ENCODE results near the gene KANTR. TPM values are rescaled to one million over a fixed set of nuclear protein-coding genes. Genes with fewer than 3 reads are reported as not detected.
A peak's percentile ranks its signal among the peaks of the same experiment; 100 is the strongest.

Gene KANTR
- total RNA-seq, 1 donor from 2014 or later = 9.2 TPM

DNA sequence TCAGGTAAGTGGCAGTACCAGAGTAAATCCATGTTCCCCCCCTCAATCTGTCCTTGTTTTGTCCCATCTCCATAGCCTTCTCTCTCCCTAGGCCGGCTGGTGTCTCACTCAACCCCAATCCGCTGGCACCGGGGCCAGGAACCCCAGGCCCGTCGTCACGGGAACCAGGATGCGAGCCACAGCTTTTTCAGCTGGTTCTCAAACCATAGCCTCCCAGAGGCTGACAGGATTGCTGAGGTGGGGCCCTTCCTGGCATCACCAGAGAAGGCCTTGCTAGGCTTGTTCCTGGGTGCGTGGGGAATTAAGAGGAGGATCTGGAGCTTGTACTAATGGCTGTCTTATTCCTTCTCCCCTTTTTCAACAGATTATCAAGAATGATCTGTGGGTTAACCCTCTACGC is 9.1 kb upstream of the KANTR start:
- peaks cover 1% of the 10 kb centered on the region for H3K27me3 Mint-ChIP-seq (ENCODE audit: insufficient read depth)
- peaks cover 45% of the 10 kb centered on the region for H3K4me1 Mint-ChIP-seq (ENCODE audit: low read depth)
- intact Hi-C loops (cut with micrococcal nuclease) = loop anchor here (5.0 to 10.0 kb wide), 2 partner anchors 602 to 1360 kb away; partner anchors contain the start of genes HUWE1 and TSR2

DNA sequence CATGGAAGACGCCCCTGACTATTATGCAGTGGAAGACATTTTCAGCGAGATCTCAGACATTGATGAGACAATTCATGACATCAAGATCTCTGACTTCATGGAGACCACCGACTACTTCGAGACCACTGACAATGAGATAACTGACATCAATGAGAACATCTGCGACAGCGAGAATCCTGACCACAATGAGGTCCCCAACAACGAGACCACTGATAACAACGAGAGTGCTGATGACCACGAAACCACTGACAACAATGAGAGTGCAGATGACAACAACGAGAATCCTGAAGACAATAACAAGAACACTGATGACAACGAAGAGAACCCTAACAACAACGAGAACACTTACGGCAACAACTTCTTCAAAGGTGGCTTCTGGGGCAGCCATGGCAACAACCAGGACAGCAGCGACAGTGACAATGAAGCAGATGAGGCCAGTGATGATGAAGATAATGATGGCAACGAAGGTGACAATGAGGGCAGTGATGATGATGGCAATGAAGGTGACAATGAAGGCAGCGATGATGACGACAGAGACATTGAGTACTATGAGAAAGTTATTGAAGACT is 8.2 kb upstream of the KANTR start:
- Mint-ChIP-seq H3K36me3 (ENCODE audit: low read depth) (peaks cover 30% of the 10 kb centered on the region), H3K27me3 (ENCODE audit: insufficient read depth) (peaks cover 1% of the 10 kb centered on the region), H3K4me3 (no peak overlapping the region), H3K27ac (peak overlapping the region; percentile 81), H3K4me1 (ENCODE audit: low read depth) (peaks cover 45% of the 10 kb centered on the region), H3K9me3 (no peaks in the 10 kb centered on the region)
- DNase-seq (ENCODE audit: low spot score) = no peak
- intact Hi-C loops (cut with micrococcal nuclease) = loop anchor here (10.0 kb wide), 1 partner anchor 1359 kb away; the partner anchor contains the start of gene TSR2

More for the DNA sequence above, 9.1 kb upstream of the KANTR start:
- DNase-seq (ENCODE audit: low spot score) = no peak
- H3K36me3 Mint-ChIP-seq (ENCODE audit: low read depth) = peaks cover 30% of the 10 kb centered on the region
- H3K4me3 Mint-ChIP-seq = no peak overlapping the region
- H3K9me3 Mint-ChIP-seq = no peaks in the 10 kb centered on the region
- no peak overlapping the region for H3K27ac Mint-ChIP-seq

DNA sequence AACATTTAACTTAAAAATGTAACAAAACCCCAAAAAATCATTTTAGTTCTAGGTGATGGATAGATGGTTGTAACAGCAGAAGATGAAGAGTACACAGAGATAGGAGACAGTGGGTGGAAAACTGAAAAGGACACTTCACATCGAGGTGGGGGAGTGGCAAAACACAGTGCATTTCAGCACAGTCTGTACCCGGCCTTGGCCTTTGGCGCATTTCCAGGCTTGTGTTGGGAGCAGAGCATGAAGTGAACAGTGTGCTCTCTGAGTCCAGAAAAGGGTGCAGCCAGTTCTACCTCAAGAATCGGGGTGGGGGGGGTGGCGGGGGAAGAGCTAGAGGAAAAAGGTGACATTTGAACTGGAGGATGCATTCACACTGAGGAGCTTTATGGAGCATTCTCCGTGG is 7.5 kb upstream of the KANTR start:
- peaks cover 30% of the 10 kb centered on the region for H3K36me3 Mint-ChIP-seq (ENCODE audit: low read depth)
- no peak for DNase-seq (ENCODE audit: low spot score)
- intact Hi-C loops (cut with micrococcal nuclease) = loop anchor here (10.0 kb wide), 1 partner anchor 1358 kb away; the partner anchor contains the start of gene TSR2

DNA sequence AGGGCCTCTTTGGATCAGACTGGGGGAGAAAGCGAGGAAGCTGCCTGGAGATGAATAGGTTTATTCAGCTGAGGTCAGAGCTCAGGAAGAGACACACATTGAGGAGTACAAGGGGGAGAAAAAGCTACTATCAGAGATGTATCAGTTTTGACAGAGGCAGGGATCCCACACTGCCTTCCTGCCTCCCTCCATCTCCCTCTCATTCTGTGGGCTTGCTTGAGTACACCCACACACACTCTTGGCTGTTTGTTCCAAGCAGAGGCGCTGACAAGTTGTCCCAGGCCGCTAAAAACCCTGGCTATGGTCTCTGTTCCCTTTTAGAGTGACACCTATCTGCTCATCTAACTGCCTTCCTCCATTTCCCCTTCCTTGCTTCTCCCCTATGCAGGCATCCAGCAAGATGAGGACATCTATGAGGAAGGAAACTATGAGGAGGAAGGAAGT is 6.5 kb upstream of the KANTR start:
- Mint-ChIP-seq H3K9me3 (no peaks in the 10 kb centered on the region), H3K4me1 (ENCODE audit: low read depth) (peaks cover 45% of the 10 kb centered on the region), H3K27me3 (ENCODE audit: insufficient read depth) (peaks cover 1% of the 10 kb centered on the region), H3K36me3 (ENCODE audit: low read depth) (peaks cover 30% of the 10 kb centered on the region), H3K4me3 (peak overlapping the region; percentile 57), H3K27ac (peak overlapping the region; percentile 4)
- no peak for DNase-seq (ENCODE audit: low spot score)
- intact Hi-C loops (cut with micrococcal nuclease) = loop anchor here (10.0 kb wide), 1 partner anchor 1357 kb away; the partner anchor contains the start of gene TSR2

More for the DNA sequence above, 7.5 kb upstream of the KANTR start:
- Mint-ChIP-seq H3K4me1 (ENCODE audit: low read depth) (peaks cover 45% of the 10 kb centered on the region), H3K27me3 (ENCODE audit: insufficient read depth) (peaks cover 1% of the 10 kb centered on the region), H3K4me3 (no peak overlapping the region), H3K9me3 (no peaks in the 10 kb centered on the region), H3K27ac (no peak overlapping the region)

DNA sequence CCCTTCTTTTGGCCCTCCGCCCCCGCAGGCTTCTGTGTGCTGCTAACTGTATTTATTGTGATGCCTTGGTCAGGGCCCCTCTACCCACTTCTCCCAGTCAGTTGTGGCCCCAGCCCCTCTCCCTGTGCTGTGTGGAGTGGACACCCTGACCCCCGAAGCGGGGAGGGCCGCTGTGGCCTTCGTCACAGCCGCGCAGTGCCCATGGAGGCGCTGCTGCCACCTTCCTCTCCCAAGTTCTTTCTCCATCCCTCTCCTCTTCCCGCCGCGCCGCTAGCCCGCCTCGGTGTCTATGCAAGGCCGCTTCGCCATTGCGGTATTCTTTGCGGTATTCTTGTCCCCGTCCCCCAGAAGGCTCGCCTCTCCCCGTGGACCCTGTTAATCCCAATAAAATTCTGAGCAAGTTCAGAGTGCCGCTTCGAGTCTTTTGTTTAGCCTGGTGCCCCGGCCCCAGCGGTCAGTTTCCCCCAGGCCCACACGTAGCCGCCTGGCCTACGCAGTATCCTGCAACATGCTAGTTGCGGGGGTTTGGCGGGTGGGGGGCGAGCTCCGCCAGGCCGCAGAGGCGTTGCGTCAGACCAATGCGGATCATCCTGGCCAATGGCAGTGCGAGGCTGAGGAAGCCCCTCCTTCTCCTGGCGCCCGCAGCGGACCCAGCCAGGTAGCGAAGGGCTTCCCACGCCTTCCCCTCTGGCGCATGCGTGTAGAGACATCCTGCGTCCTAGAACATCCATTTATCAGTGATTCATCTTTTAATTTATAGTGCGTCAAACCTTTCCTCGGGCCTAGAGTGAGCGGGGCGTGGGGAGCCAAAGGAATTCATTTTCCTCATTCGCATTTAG is 5.6 kb upstream of the KANTR start:
- peaks cover 44% of the 10 kb centered on the region for H3K4me1 Mint-ChIP-seq (ENCODE audit: low read depth)
- peak; percentile 59 for DNase-seq (ENCODE audit: low spot score)
- H3K9me3 Mint-ChIP-seq = no peaks in the 10 kb centered on the region
- peak overlapping the region; percentile 85 for H3K4me3 Mint-ChIP-seq
- intact Hi-C loops (cut with micrococcal nuclease) = loop anchor here (10.0 kb wide), 1 partner anchor 1356 kb away; the partner anchor contains the start of gene TSR2
- peaks cover 1% of the 10 kb centered on the region for H3K27me3 Mint-ChIP-seq (ENCODE audit: insufficient read depth)
- peaks cover 28% of the 10 kb centered on the region for H3K36me3 Mint-ChIP-seq (ENCODE audit: low read depth)
- H3K27ac Mint-ChIP-seq = peak overlapping the region; percentile 84

GRCh38 chrX:53089224-53089842 is 4.6 kb upstream of the KANTR start:
- peak overlapping the region; percentile 85 for H3K4me3 Mint-ChIP-seq
- peak overlapping the region; percentile 84 for H3K27ac Mint-ChIP-seq
- peaks cover 21% of the 10 kb centered on the region for H3K36me3 Mint-ChIP-seq (ENCODE audit: low read depth)
- no peak for DNase-seq (ENCODE audit: low spot score)
- no peaks in the 10 kb centered on the region for H3K9me3 Mint-ChIP-seq
- H3K4me1 Mint-ChIP-seq (ENCODE audit: low read depth) = peaks cover 34% of the 10 kb centered on the region
- peaks cover 1% of the 10 kb centered on the region for H3K27me3 Mint-ChIP-seq (ENCODE audit: insufficient read depth)
- intact Hi-C loops (cut with micrococcal nuclease) = loop anchor here (1.0 to 10.0 kb wide), 2 partner anchors 18 to 1355 kb away; partner anchors contain the start of gene TSR2

DNA sequence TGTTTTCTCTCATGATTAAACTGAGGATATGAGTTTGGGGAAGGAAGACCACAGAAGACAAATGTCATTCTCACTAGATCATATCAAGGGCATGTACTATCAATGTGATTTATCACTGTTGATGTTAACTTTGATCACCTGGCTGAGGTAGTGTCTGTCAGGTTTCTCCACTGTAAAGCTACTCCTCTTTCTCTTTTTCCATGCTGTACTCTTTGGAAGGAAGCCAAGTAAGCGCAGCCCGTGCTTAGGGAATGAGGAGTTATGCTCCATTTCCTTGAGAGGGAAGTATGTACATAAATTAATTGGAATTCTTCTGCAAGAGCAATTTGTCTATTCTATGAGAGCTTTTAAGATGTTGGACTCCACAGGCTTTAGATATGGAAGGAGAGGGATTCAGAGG is 4.0 kb upstream of the KANTR start:
- Mint-ChIP-seq H3K27ac (no peak overlapping the region), H3K4me1 (ENCODE audit: low read depth) (peaks cover 35% of the 10 kb centered on the region), H3K27me3 (ENCODE audit: insufficient read depth) (peaks cover 1% of the 10 kb centered on the region), H3K9me3 (no peaks in the 10 kb centered on the region), H3K4me3 (no peak overlapping the region), H3K36me3 (ENCODE audit: low read depth) (peaks cover 16% of the 10 kb centered on the region)
- intact Hi-C loops (cut with micrococcal nuclease) = loop anchor here (1.0 to 10.0 kb wide), 4 partner anchors 19 to 1355 kb away; partner anchors contain the start of genes MAGED1, RIBC1, SMC1A and TSR2
- no peak for DNase-seq (ENCODE audit: low spot score)

DNA sequence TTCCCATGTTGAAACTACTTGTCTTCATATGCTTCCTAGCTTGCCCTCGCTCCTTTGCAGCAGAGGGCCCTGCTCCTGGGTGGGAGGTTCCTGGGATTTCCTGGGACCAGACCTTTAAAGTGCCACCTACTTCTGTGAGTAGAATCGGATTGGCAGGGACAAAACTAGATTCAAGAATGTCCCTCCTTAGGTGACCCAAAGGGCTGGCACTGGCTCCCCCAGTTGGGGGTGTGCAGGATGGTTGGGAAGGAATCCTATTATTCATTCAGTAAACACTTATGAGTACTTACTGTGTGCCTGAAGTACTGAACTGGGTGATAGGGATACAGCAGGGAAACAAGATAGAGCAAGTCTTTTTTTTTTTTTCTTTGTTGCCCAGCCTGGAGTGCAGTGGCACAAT is 2.6 kb upstream of the KANTR start:
- Mint-ChIP-seq H3K9me3 (no peaks in the 10 kb centered on the region), H3K27me3 (ENCODE audit: insufficient read depth) (peaks cover 1% of the 10 kb centered on the region), H3K4me1 (ENCODE audit: low read depth) (peaks cover 38% of the 10 kb centered on the region), H3K36me3 (ENCODE audit: low read depth) (peaks cover 4% of the 10 kb centered on the region), H3K4me3 (no peak overlapping the region), H3K27ac (no peak overlapping the region)
- DNase-seq (ENCODE audit: low spot score) = no peak
- intact Hi-C loops (cut with micrococcal nuclease) = loop anchor here (5.0 kb wide), 2 partner anchors 331 to 1199 kb away; partner anchors contain the start of genes MAGED1, RIBC1 and SMC1A

DNA sequence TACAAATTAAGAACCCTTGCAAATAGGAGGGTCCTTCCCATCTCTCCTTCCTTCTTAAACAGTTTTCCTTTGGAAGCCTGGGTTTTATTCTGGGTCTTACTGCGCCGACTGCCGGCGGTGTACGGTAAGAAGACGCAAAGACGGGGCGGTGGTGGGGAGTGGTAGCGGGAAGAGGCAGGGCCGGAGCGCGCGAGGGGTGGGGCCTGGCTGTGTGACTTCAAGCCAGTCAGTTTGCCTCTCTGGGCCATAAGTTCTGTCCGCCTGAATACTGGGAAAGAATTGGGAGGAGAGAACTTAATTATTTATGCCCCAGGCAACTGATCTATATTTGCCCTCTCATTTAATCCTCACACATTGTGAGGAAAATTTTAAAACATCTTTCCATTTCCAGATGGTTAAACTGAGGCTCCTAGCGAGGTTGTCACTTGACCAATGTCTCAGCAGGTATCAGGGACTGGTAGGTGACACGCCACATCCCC is 726 bp upstream of the KANTR start:
- Mint-ChIP-seq H3K27ac (peak overlapping the region; percentile 90), H3K4me3 (peak overlapping the region; percentile 90), H3K36me3 (ENCODE audit: low read depth) (peaks cover 3% of the 10 kb centered on the region), H3K4me1 (ENCODE audit: low read depth) (peaks cover 38% of the 10 kb centered on the region), H3K9me3 (no peaks in the 10 kb centered on the region), H3K27me3 (ENCODE audit: insufficient read depth) (peaks cover 1% of the 10 kb centered on the region)
- intact Hi-C loops (cut with micrococcal nuclease) = loop anchor here (1.0 to 5.0 kb wide), 4 partner anchors 11 to 1201 kb away; partner anchors contain the start of genes MAGED1, RIBC1, SMC1A and TSPYL2
- peak; percentile 64 for DNase-seq (ENCODE audit: low spot score)

- intact Hi-C loops (cut with micrococcal nuclease) = loop anchor here (1.0 to 5.0 kb wide), 4 partner anchors 99 to 1202 kb away; partner anchors contain the start of genes KDM5C, MAGED1, RIBC1 and SMC1A
- Mint-ChIP-seq H3K9me3 (no peaks in the 10 kb centered on the region), H3K27me3 (ENCODE audit: insufficient read depth) (no peaks in the 10 kb centered on the region), H3K4me3 (peak overlapping the region; percentile 90), H3K36me3 (ENCODE audit: low read depth) (peaks cover 2% of the 10 kb centered on the region), H3K4me1 (ENCODE audit: low read depth) (peaks cover 24% of the 10 kb centered on the region), H3K27ac (peak overlapping the region; percentile 86)
- no peak for DNase-seq (ENCODE audit: low spot score)
Observed at GRCh38 chrX:53094582-53094905, 602 bp downstream of the KANTR start.

GRCh38 chrX:53095796-53096195 is 1.9 kb downstream of the KANTR start:
- Mint-ChIP-seq H3K36me3 (ENCODE audit: low read depth) (peaks cover 3% of the 10 kb centered on the region), H3K27me3 (ENCODE audit: insufficient read depth) (no peaks in the 10 kb centered on the region), H3K4me3 (peak overlapping the region; percentile 27), H3K9me3 (no peaks in the 10 kb centered on the region), H3K27ac (no peak overlapping the region), H3K4me1 (ENCODE audit: low read depth) (peaks cover 22% of the 10 kb centered on the region)
- intact Hi-C loops (cut with micrococcal nuclease) = no loop called here
- DNase-seq (ENCODE audit: low spot score) = no peak

DNA sequence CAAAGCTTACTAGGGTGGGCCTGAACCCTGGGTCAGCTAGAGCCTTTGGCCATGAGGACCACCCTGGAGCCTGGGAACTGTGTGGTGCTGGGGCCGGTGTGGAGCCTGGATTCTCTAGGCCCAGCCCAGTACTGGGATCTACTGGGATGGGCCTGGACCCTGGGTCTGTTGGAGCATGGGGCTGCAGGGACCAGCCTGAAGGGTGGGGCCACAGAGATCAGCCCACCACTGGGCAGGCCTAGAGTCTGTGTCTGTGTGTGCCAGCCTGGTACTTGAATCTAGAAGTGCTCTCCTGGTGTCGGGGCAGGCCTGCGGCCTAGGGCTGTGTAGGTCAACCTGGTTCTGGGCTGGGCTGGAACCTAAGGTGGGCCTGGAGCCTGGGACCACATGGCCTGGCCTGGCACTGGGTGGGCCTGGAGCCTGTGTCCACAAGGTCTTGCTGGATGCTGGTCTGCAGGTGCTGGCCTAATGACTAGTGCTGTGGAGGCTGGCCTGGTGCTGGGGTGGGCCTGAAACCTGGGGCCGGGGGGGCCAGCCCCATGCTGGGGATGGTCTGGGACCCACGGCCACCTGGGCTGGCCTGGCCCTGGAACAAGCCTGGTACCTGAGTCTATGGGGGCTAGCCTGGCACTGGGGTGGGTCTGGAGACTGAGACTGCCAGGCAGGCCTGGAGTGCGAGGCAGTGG is 21.1 kb downstream of the KANTR start:
- peaks cover 5% of the 10 kb centered on the region for H3K4me1 Mint-ChIP-seq (ENCODE audit: low read depth)
- no peak overlapping the region for H3K4me3 Mint-ChIP-seq
- no peaks in the 10 kb centered on the region for H3K27me3 Mint-ChIP-seq (ENCODE audit: insufficient read depth)
- no peaks in the 10 kb centered on the region for H3K9me3 Mint-ChIP-seq
- intact Hi-C loops (cut with micrococcal nuclease) = no loop called here
- H3K27ac Mint-ChIP-seq = no peak overlapping the region
- no peak for DNase-seq (ENCODE audit: low spot score)
- H3K36me3 Mint-ChIP-seq (ENCODE audit: low read depth) = no peaks in the 10 kb centered on the region

All from activated T-helper 1 cell treated with anti-CD3 and anti-CD28 coated beads, Interleukin-12 subunit alpha, Interleukin-12 subunit beta, Interleukin-2, Interleukin-4 antibody, amounts not matched to agents 30 ng/mL and 10 ng/mL and 1 ng/mL, durations not matched to agents 14 hours and 24 hours and 36 hours (primary cell).